Neural cell (in vitro differentiated cells): Measurements from ENCODE around the gene ZCCHC2. TPM values are rescaled to one million over a fixed set of nuclear protein-coding genes. Genes with fewer than 3 reads are reported as not detected.

Experiments
- H2AFZ ChIP-seq: fragments of 200-600, 300-800 bp; sonication (generic), shearing (Covaris generic); 2 replicates; pipeline ENCODE4 v1.6.0; 2014; ENCODE audit warnings: low read depth, mild to moderate bottlenecking, antibody characterized with exemption, low read length, moderate library complexity
- H3F3A ChIP-seq: fragments of 200-600 bp; shearing (Covaris generic); 2 replicates; pipeline ENCODE4 v1.6.1; 2016; ENCODE audit warnings: mild to moderate bottlenecking, moderate library complexity, mixed read lengths, antibody characterized with exemption, low read length; ENCODE audit not compliant: insufficient read depth, poor library complexity, severe bottlenecking
- H3K27ac ChIP-seq: fragments of 200-600, 300-800 bp; sonication (generic), shearing (Covaris generic); 2 replicates; pipeline ENCODE4 v1.5.1; 2014; ENCODE audit warnings: mild to moderate bottlenecking, low read length, moderate library complexity
- H3K27me3 ChIP-seq: fragments of 300-800, 200-600 bp; sonication (generic), shearing (Covaris generic); 2 replicates; pipeline ENCODE4 v1.6.0; 2014; ENCODE audit warnings: mild to moderate bottlenecking, low read depth, low read length, moderate library complexity; ENCODE audit not compliant: insufficient read depth
- H3K36me3 ChIP-seq: fragments of 300-800, 200-600 bp; sonication (generic), shearing (Covaris generic); 2 replicates; pipeline ENCODE4 v1.5.1; 2014; ENCODE audit warnings: mild to moderate bottlenecking, antibody characterized with exemption, low read length, moderate library complexity; ENCODE audit not compliant: insufficient read depth
- H3K4me2 ChIP-seq: fragments of 300-800, 200-600 bp; sonication (generic), shearing (Covaris generic); 2 replicates; pipeline ENCODE4 v1.6.0; 2014; ENCODE audit warnings: mild to moderate bottlenecking, low read length
- H3K4me3 ChIP-seq: fragments of 300-800, 200-600 bp; sonication (generic), shearing (Covaris generic); 2 replicates; pipeline ENCODE4 v1.5.1; 2014; ENCODE audit warnings: mild to moderate bottlenecking, low read length, moderate library complexity
- H3K79me2 ChIP-seq: fragments of 200-600 bp; shearing (Covaris generic); replicated peaks from 2 replicates; pipeline ENCODE4 v1.6.0; 2014; ENCODE audit warnings: mild to moderate bottlenecking, low read length, moderate library complexity; ENCODE audit not compliant: insufficient read depth
- H3K9ac ChIP-seq: fragments of 300-800, 200-600 bp; sonication (generic), shearing (Covaris generic); 2 replicates; pipeline ENCODE4 v1.6.1; 2016; ENCODE audit warnings: mild to moderate bottlenecking, low read length, mixed read lengths
- H3K9me2 ChIP-seq: fragments of 200-600 bp; shearing (Covaris generic); 2 replicates; pipeline ENCODE4 v1.6.1; 2016; ENCODE audit warnings: mild to moderate bottlenecking, low read length, mixed read lengths; ENCODE audit not compliant: insufficient read depth
- H3K9me3 ChIP-seq: fragments of 200-600, 300-800 bp; sonication (generic), shearing (Covaris generic); 2 replicates; pipeline ENCODE4 v1.6.1; 2016; ENCODE audit warnings: mild to moderate bottlenecking, mixed run types, low read length, moderate library complexity, mixed read lengths
- H4K20me1 ChIP-seq: fragments of 200-600 bp; shearing (Covaris generic); 2 replicates; pipeline ENCODE4 v1.6.1; 2016; ENCODE audit warnings: mild to moderate bottlenecking, mixed run types; ENCODE audit not compliant: insufficient read depth
- CTCF ChIP-seq: fragments of 450-650 bp; IDR thresholded peaks from 2 replicates; pipeline ENCODE4 v1.5.1; 2014; ENCODE audit warnings: antibody characterized with exemption, mild to moderate bottlenecking, moderate library complexity; ENCODE audit not compliant: poor library complexity, severe bottlenecking
- EP300 ChIP-seq: fragments of 450-650 bp; conservative IDR thresholded peaks from 2 replicates; pipeline ENCODE4 v1.6.1; 2014; ENCODE audit warnings: antibody characterized with exemption, mild to moderate bottlenecking, moderate library complexity; ENCODE audit not compliant: poor library complexity, severe bottlenecking
- EZH2 ChIP-seq: fragments of 200-600, 300-800 bp; shearing (Covaris generic), sonication (generic); IDR thresholded peaks from 2 replicates; pipeline ENCODE4 v1.6.1; 2014; ENCODE audit warnings: antibody characterized with exemption, low read length, borderline replicate concordance, mild to moderate bottlenecking; ENCODE audit not compliant: insufficient read depth, poor library complexity, severe bottlenecking
- MXI1 ChIP-seq: fragments of 450-650 bp; conservative IDR thresholded peaks from 2 replicates; pipeline ENCODE4 v1.6.1; 2014; ENCODE audit warnings: antibody characterized with exemption, mild to moderate bottlenecking; ENCODE audit not compliant: poor library complexity, severe bottlenecking
- POLR2AphosphoS5 ChIP-seq: IDR thresholded peaks from 2 replicates; pipeline ENCODE4 v1.6.1; 2012
- RAD21 ChIP-seq: fragments of 450-650 bp; conservative IDR thresholded peaks from 2 replicates; pipeline ENCODE4 v1.6.1; 2014; ENCODE audit warnings: antibody characterized with exemption, mild to moderate bottlenecking, moderate library complexity
- REST ChIP-seq: IDR thresholded peaks from 2 replicates; pipeline ENCODE4 v1.6.1; 2012; ENCODE audit warnings: borderline replicate concordance
- SMC3 ChIP-seq: fragments of 450-650 bp; conservative IDR thresholded peaks from 2 replicates; pipeline ENCODE4 v1.6.1; 2014; ENCODE audit warnings: antibody characterized with exemption, mild to moderate bottlenecking, moderate library complexity; ENCODE audit not compliant: poor library complexity
- TAF1 ChIP-seq: IDR thresholded peaks from 2 replicates; pipeline ENCODE4 v1.6.1; 2012; ENCODE audit warnings: low read depth
- polyA plus RNA-seq: library from polyadenylated mRNA; depleted of rRNA; stranded (reverse); fragments of >200 nt; gene quantifications from 2 replicates; pipeline ENCODE4 v1.2.3, GENCODE V29; 2014

ZCCHC2 gene
- polyA plus RNA-seq, 1 donor from 2014 or later, result 3.8 TPM

GRCh38 chr18:62618735-62619134 lies 95.9 kb downstream of the ZCCHC2 start:
- no peak overlapping the region for H3K9ac ChIP-seq
- H3K27me3 ChIP-seq, result no peaks in the 10 kb centered on the region
- no peaks in the 10 kb centered on the region for H3F3A ChIP-seq
- no peaks in the 10 kb centered on the region for H4K20me1 ChIP-seq
- no peak overlapping the region for H3K4me3 ChIP-seq
- no peak overlapping the region for H3K27ac ChIP-seq
- H2AFZ ChIP-seq, result no peak overlapping the region
- H3K9me2 ChIP-seq, result no peaks in the 10 kb centered on the region
- H3K4me2 ChIP-seq, result no peak overlapping the region
- no peaks in the 10 kb centered on the region for H3K79me2 ChIP-seq
- no peak for TF ChIP-seq MXI1
- no peak for TF ChIP-seq EZH2
- no peak for TF ChIP-seq CTCF
- no peaks in the 10 kb centered on the region for H3K9me3 ChIP-seq
- H3K36me3 ChIP-seq, result no peaks in the 10 kb centered on the region

GRCh38 chr18:62621546-62621945 lies 98.7 kb downstream of the ZCCHC2 start:
- Histone ChIP-seq H4K20me1 (no peaks in the 10 kb centered on the region), H3K9me3 (no peaks in the 10 kb centered on the region), H2AFZ (no peak overlapping the region), H3K27me3 (no peaks in the 10 kb centered on the region), H3K4me3 (no peak overlapping the region), H3F3A (no peaks in the 10 kb centered on the region), H3K79me2 (no peaks in the 10 kb centered on the region), H3K9ac (no peak overlapping the region), H3K9me2 (no peaks in the 10 kb centered on the region), H3K36me3 (no peaks in the 10 kb centered on the region), H3K27ac (no peak overlapping the region), H3K4me2 (no peak overlapping the region)
- TF ChIP-seq EZH2, result no peak
- no peak for TF ChIP-seq REST
- TF ChIP-seq EP300, result no peak
- TF ChIP-seq MXI1, result no peak
- no peak for TF ChIP-seq POLR2AphosphoS5
- TF ChIP-seq SMC3, result no peak
- no peak for TF ChIP-seq RAD21
- TF ChIP-seq CTCF, result no peak
- TF ChIP-seq TAF1, result no peak
